KMS-11 (cell line): Measurements from ENCODE around the gene SMYD2.

Source experiments
- H2AFZ ChIP-seq: fragments of 200-600 bp; sonication (generic); 2 replicates; pipeline ENCODE4 v1.6.1; 2016; ENCODE audit warnings: antibody characterized with exemption, mixed run types, low read depth
- H3K27ac ChIP-seq: fragments of 200-600 bp; sonication (generic); 2 replicates; pipeline ENCODE4 v1.6.1; 2016; ENCODE audit warnings: mild to moderate bottlenecking, mixed run types
- H3K27me3 ChIP-seq: fragments of 200-600 bp; sonication (generic); 2 replicates; pipeline ENCODE4 v1.6.1; 2017; ENCODE audit warnings: mild to moderate bottlenecking, low read depth, mixed run types, moderate library complexity; ENCODE audit not compliant: insufficient read depth
- H3K36me3 ChIP-seq: fragments of 200-600 bp; sonication (generic); 2 replicates; pipeline ENCODE4 v1.6.1; 2017; ENCODE audit warnings: mild to moderate bottlenecking, mixed run types; ENCODE audit not compliant: insufficient read depth
- H3K4me1 ChIP-seq: fragments of 200-600 bp; sonication (generic); 2 replicates; pipeline ENCODE4 v1.6.1; 2016; ENCODE audit warnings: mild to moderate bottlenecking, low read depth, mixed run types; ENCODE audit not compliant: poor library complexity, severe bottlenecking
- H3K4me2 ChIP-seq: fragments of 200-600 bp; sonication (generic); 2 replicates; pipeline ENCODE4 v1.7.0; 2016; ENCODE audit warnings: mild to moderate bottlenecking, mixed run types
- H3K4me3 ChIP-seq: fragments of 200-600 bp; sonication (generic); IDR thresholded peaks from 2 replicates; pipeline ENCODE4 v1.6.1; 2017; ENCODE audit warnings: low read depth, low read length, mixed read lengths; ENCODE audit not compliant: insufficient read depth
- H3K79me2 ChIP-seq: fragments of 200-600 bp; sonication (generic); 2 replicates; pipeline ENCODE4 v1.6.1; 2016; ENCODE audit warnings: low read depth, mixed run types; ENCODE audit not compliant: insufficient read depth
- H3K9ac ChIP-seq: fragments of 200-600 bp; sonication (generic); 2 replicates; pipeline ENCODE4 v1.6.1; 2016; ENCODE audit warnings: mild to moderate bottlenecking, mixed run types
- H4K20me1 ChIP-seq: fragments of 200-600 bp; sonication (generic); 2 replicates; pipeline ENCODE4 v1.6.1; 2016; ENCODE audit warnings: mild to moderate bottlenecking, mixed run types; ENCODE audit not compliant: insufficient read depth
- CTCF ChIP-seq: fragments of 200-600 bp; sonication (generic); conservative IDR thresholded peaks from 2 replicates; pipeline ENCODE4 v1.6.1; 2017; ENCODE audit warnings: low read depth, mild to moderate bottlenecking, antibody characterized with exemption, low read length, moderate library complexity, mixed read lengths

SMYD2 gene

DNA sequence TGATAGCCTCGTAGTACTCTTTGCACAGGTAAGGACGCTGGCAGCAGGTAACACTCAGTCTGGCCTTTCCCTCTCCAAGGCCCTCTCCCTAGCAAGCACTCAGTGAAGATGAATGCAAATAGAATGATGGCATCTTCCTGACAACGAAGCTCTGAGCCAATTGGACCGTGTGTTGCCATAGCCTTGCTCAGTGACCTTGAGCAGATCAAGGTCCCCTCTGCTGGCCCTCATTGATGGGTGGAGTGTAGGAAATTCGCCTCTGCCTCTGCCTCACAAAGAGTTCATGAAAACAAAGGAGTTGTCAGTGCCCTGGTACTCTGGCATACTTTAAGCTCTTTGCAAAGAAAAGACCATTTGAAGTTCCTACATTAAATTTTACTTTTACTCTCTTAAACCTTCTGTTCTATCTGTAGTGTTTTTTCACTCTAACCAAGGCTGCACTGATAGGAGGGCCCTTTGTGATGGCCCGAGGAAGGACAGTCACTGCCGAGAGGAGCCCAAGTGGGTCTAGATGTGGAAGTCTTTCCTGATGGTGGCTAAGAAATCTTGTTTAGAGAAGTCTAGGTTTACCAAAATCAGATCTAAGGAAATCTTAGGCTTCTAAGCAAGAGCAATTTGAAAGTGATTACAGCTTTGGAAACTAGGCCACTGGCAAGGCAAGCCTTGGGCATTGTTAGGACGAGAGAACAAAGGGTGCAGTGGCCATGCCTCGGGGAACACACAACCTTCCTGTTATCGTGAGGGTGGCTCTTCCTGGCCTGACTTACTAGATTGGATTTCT, 38.2 kb downstream of the SMYD2 start:
- no peaks in the 10 kb centered on the region for H3K36me3 ChIP-seq
- no peak overlapping the region for H2AFZ ChIP-seq
- H3K27me3 ChIP-seq = no peaks in the 10 kb centered on the region
- no peak overlapping the region for H3K4me3 ChIP-seq
- H3K27ac ChIP-seq = no peak overlapping the region
- no peak overlapping the region for H3K9ac ChIP-seq
- H3K79me2 ChIP-seq = no peaks in the 10 kb centered on the region
- H4K20me1 ChIP-seq = no peaks in the 10 kb centered on the region
- no peaks in the 10 kb centered on the region for H3K4me1 ChIP-seq
- H3K4me2 ChIP-seq = no peak overlapping the region
- no peak for TF ChIP-seq CTCF

- Histone ChIP-seq H3K4me1 (no peaks in the 10 kb centered on the region), H2AFZ (no peak overlapping the region), H3K4me3 (no peak overlapping the region), H4K20me1 (no peaks in the 10 kb centered on the region), H3K4me2 (no peak overlapping the region), H3K79me2 (no peaks in the 10 kb centered on the region), H3K36me3 (no peaks in the 10 kb centered on the region), H3K27me3 (no peaks in the 10 kb centered on the region), H3K27ac (no peak overlapping the region), H3K9ac (no peak overlapping the region)
- peak; percentile 54 for TF ChIP-seq CTCF
Observed at GRCh38 chr1:214319938-214320337, 39.0 kb downstream of the SMYD2 start.

- H3K36me3 ChIP-seq = no peaks in the 10 kb centered on the region
- no peak overlapping the region for H3K9ac ChIP-seq
- H3K27me3 ChIP-seq = no peaks in the 10 kb centered on the region
- no peak overlapping the region for H2AFZ ChIP-seq
- H3K4me2 ChIP-seq = no peak overlapping the region
- no peak overlapping the region for H3K27ac ChIP-seq
- H3K4me3 ChIP-seq = no peak overlapping the region
- H3K4me1 ChIP-seq = peaks cover 4% of the 10 kb centered on the region
- H3K79me2 ChIP-seq = no peaks in the 10 kb centered on the region
- TF ChIP-seq CTCF = no peak
- H4K20me1 ChIP-seq = no peaks in the 10 kb centered on the region
Observed at GRCh38 chr1:214321705-214322453, 40.9 kb downstream of the SMYD2 start.

DNA sequence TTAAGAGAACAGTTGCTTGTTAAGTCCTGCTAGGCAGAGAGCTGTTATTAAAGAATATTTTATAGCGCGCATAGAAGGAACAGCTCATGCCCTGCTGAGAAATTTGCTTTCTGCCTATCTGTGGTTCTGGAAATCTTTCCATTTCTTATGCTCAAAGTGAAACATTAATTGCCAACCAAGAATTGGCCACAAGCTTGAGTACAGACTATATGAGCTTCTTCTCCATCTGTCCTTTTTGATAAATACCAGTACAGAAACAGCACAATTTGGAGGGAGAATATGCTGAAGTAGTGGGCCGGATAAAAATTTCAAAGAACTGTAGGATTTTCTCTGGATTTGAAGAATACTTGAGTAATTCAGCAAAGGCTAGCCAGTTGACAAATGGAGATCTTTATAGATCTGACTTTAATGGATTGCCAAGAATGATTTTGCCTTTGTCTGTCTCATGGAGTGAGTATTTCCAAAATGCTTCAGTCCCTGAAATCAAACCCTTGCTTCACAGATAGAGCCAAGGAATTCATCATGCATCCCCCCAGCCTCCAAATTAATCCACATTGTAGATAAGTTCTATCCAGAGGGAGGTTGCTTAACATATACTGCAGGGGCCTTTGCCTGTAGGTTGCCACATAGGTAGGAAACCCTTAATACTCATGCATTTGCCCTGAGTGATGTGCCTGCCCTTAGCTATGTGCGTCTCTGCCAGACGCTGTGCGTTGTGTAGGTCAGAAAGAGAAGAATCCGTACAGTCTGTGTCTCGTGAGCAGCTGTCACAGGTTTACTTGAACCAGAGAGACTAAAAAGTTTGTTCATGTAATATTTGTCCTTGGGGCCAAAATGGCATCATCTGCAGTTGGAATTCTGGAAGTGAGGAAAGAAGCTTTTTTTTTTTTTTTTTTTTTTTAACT, 44.2 kb downstream of the SMYD2 start:
- no peaks in the 10 kb centered on the region for H3K79me2 ChIP-seq
- no peak overlapping the region for H3K27ac ChIP-seq
- no peak overlapping the region for H3K9ac ChIP-seq
- no peak for TF ChIP-seq CTCF
- H3K36me3 ChIP-seq = no peaks in the 10 kb centered on the region
- H2AFZ ChIP-seq = no peak overlapping the region
- H3K4me3 ChIP-seq = no peak overlapping the region
- peaks cover 4% of the 10 kb centered on the region for H3K4me1 ChIP-seq
- H3K27me3 ChIP-seq = no peaks in the 10 kb centered on the region
- no peak overlapping the region for H3K4me2 ChIP-seq
- no peaks in the 10 kb centered on the region for H4K20me1 ChIP-seq
